Left lung (tissue), 10 donors: ENCODE results near the gene FOSL1. TPM values are rescaled to one million over a fixed set of nuclear protein-coding genes. Genes with fewer than 3 reads are reported as not detected.

Experiments
- ATAC-seq: fragments of 200-7000 bp; cut with Tn5 transposase; one replicate; pipeline ENCODE4 v1.9.1; 2020; ENCODE audit warnings: moderate library complexity
- DNase-seq, 4 donors: peaks; one replicate each; pipeline ENCODE4 v3.0.0-alpha.2; 2013 to 2020
- H3K27ac ChIP-seq, 2 donors: fragments of 200-600 bp; sonication (generic) in 1 of 2; one replicate each; pipeline versions ENCODE4 v1.5.0 to v1.8.0; 2020 to 2021
- H3K27me3 ChIP-seq, 2 donors: fragments of 200-600 bp; sonication (generic) in 1 of 2; one replicate each; pipeline versions ENCODE4 v1.5.0 to v1.8.0; 2020 to 2021
- H3K36me3 ChIP-seq, 2 donors: fragments of 200-600 bp; sonication (generic) in 1 of 2; one replicate each; pipeline versions ENCODE4 v1.5.0 to v1.8.0; 2020 to 2021
- H3K4me1 ChIP-seq, 2 donors: fragments of 200-600 bp; one replicate each; pipeline ENCODE4 v1.8.0; 2021
- H3K4me3 ChIP-seq, 2 donors: fragments of 200-600 bp; sonication (generic) in 1 of 2; one replicate each; pipeline versions ENCODE4 v1.5.0 to v1.8.0; 2020 to 2021; ENCODE audit warnings: mild to moderate bottlenecking in 1 of 2
- H3K9me3 ChIP-seq, 2 donors: fragments of 200-600 bp; sonication (generic) in 1 of 2; one replicate each; pipeline versions ENCODE4 v1.5.0 to v1.8.0; 2020 to 2021
- CTCF ChIP-seq, 2 donors: fragments of 200-600 bp; sonication (generic) in 1 of 2; IDR thresholded peaks; one replicate each; pipeline versions ENCODE4 v1.5.0 to v1.8.0; 2021; ENCODE audit warnings: antibody characterized with exemption in 2 of 2
- intact Hi-C, 2 donors: fragments of 100-400 bp; cut with DNase I; formaldehyde crosslinking; loops; one replicate each; pipeline versions ENCODE4 v1.11.2 to v1.14.2; 2022
- polyA plus RNA-seq, 6 donors: library from polyadenylated mRNA; unstranded; fragments of 120-200 nt; gene quantifications; one replicate each; pipeline ENCODE4 v1.2.1, GENCODE V29; 2013; ENCODE audit not compliant: insufficient read length in 6 of 6
- total RNA-seq, 2 donors: library from RNA; stranded (reverse); fragmentation: NEBNext Ultra II Directional; extraction: Animal tissue kit (Norgen Biotek cat#: 25700); gene quantifications; one replicate each; pipeline ENCODE4 v1.2.1, GENCODE V29; 2021
- donor health status: DM: no; HTN: yes; CAD: no.
- donor health status: DM: no; HTN: no; CAD: no.

FOSL1 gene
- total and polyA plus RNA-seq, 8 donors: 0.17 to 16.3 (median 0.22) TPM; not detected in 2

DNA sequence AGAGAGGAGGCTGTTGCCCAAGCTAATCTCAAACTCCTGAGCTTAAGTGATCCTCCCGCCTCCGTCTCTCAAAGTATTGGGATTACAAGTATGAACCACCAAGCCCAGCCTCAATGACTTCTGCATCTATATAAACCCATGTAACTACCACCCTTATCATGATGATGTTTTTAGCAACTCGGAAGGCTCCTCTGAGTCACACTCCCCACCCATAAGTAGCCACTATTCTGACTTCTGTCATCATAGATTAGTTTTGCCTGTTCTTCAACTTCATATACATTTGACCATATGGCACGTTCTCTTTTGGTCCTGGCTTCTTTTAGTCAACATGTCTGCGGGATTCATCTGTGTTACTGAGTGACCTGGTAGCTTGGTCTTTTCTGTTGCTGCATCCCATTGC lies 6.4 kb upstream of the FOSL1 start:
- Histone ChIP-seq H3K4me1 (peaks cover 4 to 6% of the 10 kb centered on the region in 2 donors), H3K36me3 (no peaks in the 10 kb centered on the region), H3K9me3 (no peaks in the 10 kb centered on the region), H3K27me3 (peaks cover 0 to 9% of the 10 kb centered on the region in 2 donors), H3K27ac (no peak overlapping the region), H3K4me3 (no peak overlapping the region)
- ATAC-seq (no peak), DNase-seq (no peak)
- TF ChIP-seq CTCF (IDR thresholded peaks at IDR 0.05): no peak
- intact Hi-C loops: no loop called here

- ATAC-seq: no peak
- H3K9me3 ChIP-seq: no peaks in the 10 kb centered on the region
- no peak for DNase-seq
- peaks cover 9 to 19% of the 10 kb centered on the region in 2 donors for H3K4me1 ChIP-seq
- no peak for TF ChIP-seq CTCF (IDR thresholded peaks at IDR 0.05)
- H3K27ac ChIP-seq: no peak overlapping the region
- H3K27me3 ChIP-seq: peaks cover 0 to 7% of the 10 kb centered on the region in 2 donors
- no peak overlapping the region for H3K4me3 ChIP-seq
- intact Hi-C loops: no loop called here
- no peaks in the 10 kb centered on the region for H3K36me3 ChIP-seq
Observed at GRCh38 chr11:65903715-65904114, 3.5 kb upstream of the FOSL1 start.

DNA sequence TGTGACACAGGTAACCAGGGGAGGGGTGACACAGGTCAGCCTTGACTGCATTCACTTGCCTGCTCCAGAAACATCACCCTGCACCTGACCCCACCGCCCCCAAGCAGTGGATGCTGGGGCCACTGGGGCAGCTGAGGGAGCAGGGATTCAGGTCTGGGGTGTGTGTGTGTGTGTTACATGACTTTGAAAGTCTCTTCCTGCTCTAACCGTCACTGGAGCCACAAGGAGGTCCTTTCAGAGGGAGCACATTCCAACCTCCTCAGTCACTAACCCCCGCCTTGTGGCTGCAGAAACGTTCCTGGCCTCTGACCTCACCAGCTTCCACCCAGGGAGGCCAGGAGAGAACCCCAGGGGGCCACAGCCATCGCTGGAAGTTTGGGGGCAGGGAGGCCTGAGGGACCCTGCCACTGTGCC lies 2.9 kb upstream of the FOSL1 start:
- no peak overlapping the region for H3K27ac ChIP-seq
- H3K27me3 ChIP-seq: peaks cover 0 to 7% of the 10 kb centered on the region in 2 donors
- no peak for TF ChIP-seq CTCF (IDR thresholded peaks at IDR 0.05)

GRCh38 chr11:65900899-65901180 lies 652 bp upstream of the FOSL1 start:
- H3K27ac ChIP-seq: peak overlapping the region in 1 of 2 donors; percentile 89
- TF ChIP-seq CTCF (IDR thresholded peaks at IDR 0.05): no peak
- no peak for ATAC-seq
- peaks cover 0 to 7% of the 10 kb centered on the region in 2 donors for H3K27me3 ChIP-seq
- no peaks in the 10 kb centered on the region for H3K9me3 ChIP-seq
- intact Hi-C loops: no loop called here
- peak overlapping the region in 1 of 2 donors; percentile 70 for H3K4me3 ChIP-seq
- H3K36me3 ChIP-seq: peaks cover 0 to 13% of the 10 kb centered on the region in 2 donors
- no peak for DNase-seq
- H3K4me1 ChIP-seq: peaks cover 9 to 42% of the 10 kb centered on the region in 2 donors

More for the DNA sequence above, 2.9 kb upstream of the FOSL1 start:
- intact Hi-C loops: no loop called here
- peak; percentile 15 for ATAC-seq
- Histone ChIP-seq H3K9me3 (no peaks in the 10 kb centered on the region), H3K4me1 (peaks cover 9 to 25% of the 10 kb centered on the region in 2 donors), H3K36me3 (no peaks in the 10 kb centered on the region), H3K4me3 (no peak overlapping the region)
- DNase-seq: no peak

- no peak for TF ChIP-seq CTCF (IDR thresholded peaks at IDR 0.05)
- Histone ChIP-seq H3K36me3 (peaks cover 0 to 20% of the 10 kb centered on the region in 2 donors), H3K9me3 (no peaks in the 10 kb centered on the region), H3K27me3 (peaks cover 0 to 7% of the 10 kb centered on the region in 2 donors), H3K27ac (peak overlapping the region; percentile 34 to 89), H3K4me1 (peaks cover 9 to 55% of the 10 kb centered on the region in 2 donors), H3K4me3 (peak overlapping the region; percentile 43 to 70)
- intact Hi-C loops: no loop called here
- DNase-seq (peak in 3 of 4 donors; percentile 48 to 96 (median 75)), ATAC-seq (peak; percentile 59)
Observed at GRCh38 chr11:65899356-65900124, 648 bp downstream of the FOSL1 start.
